Posterior vena cava (tissue), 2 donors: ENCODE data around the gene TUBA4B. TPM values are rescaled to one million over a fixed set of nuclear protein-coding genes. Genes with fewer than 3 reads are reported as not detected.
A peak's percentile ranks its signal among the peaks of the same experiment; 100 is the strongest.
"Not testable (repeated sequence)": the region's sequence is repeated elsewhere in the genome, so short reads cannot be mapped to it uniquely, and the experiment has no call there.

Source experiments
- DNase-seq: peaks from one replicate; pipeline ENCODE4 v3.0.0-alpha.2; 2020; ENCODE audit warnings: low spot score
- intact Hi-C, 2 donors: fragments of 100-400 bp; cut with DNase I; formaldehyde crosslinking; loops; one replicate each; pipeline versions ENCODE4 v1.14.1 to v1.14.2; 2022 to 2023
- microRNA-seq, 2 donors: library from miRNA; unstranded; fragments of <30 nt; microRNA quantifications; one replicate each; pipeline ENCODE4 v1.2.0, GENCODE V29; 2020 to 2021; ENCODE audit warnings: borderline microRNAs expressed in 2 of 2
- total RNA-seq, 2 donors: library from RNA; stranded (reverse); fragmentation: NEBNext Ultra II Directional; extraction: Animal tissue kit (Norgen Biotek cat#: 25700); gene quantifications; one replicate each; pipeline ENCODE4 v1.2.1, GENCODE V29; 2021
- donor health status: DM: yes; HTN: yes; CAD: no.
- donor health status: DM: yes; HTN: yes; CAD: no.

The TUBA4B gene
- total RNA-seq, 2 donors from 2014 or later = not detected

DNA sequence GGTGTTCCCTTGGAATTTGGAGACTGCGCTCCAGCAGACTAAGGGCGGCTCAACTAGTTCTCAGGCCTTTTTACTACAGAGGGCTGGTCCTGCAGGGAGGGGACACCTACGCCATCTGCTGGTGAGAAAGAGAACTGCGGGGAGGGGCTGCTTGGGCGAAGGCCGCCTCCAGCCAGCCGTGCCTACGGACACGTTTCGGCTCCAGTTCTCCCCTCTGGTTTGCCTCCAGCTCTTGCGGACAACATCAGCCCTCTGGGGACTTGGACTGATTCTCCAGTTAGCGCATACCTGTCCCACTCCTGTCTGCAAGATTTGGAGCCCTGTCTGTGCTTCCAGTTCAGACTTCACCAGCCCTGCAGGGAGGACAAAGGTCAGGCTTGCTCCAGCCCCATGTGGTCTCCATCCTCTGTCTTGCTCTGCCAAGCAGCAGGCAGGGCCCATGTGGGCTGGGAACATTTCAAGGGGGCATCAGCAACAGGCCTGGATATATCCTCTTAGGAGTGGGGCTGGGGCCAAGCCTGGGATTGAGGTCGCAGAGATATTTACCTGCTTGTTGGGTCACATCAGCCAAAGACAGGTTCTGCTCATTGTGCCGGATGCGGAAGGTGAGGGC is 45.8 kb downstream of the TUBA4B start:
- DNase-seq = peak; percentile 92
- intact Hi-C loops = loop anchor here (5.0 kb wide), 1 partner anchor 137 kb away; the partner anchor contains the start of gene NHEJ1 (in 2 of the 2)

DNA sequence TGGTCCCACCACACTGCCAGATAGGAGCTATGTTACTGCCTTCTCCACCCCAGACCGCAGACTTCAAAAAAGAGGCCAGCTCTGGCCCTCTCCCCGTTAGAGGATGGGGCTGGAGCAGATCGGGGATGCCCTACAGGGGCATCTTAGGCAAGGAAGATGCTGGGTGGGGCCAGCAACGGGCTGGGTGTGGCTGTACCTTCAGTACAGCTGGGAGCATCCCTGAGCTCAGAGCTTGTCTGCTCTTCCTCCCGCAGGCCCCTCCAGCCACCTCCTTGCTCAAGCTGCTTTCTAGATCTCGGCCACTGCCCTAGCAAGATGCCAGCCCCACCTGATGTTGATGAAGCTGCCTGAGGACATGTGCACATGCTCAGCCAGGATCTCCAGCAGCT is 46.3 kb downstream of the TUBA4B start:
- DNase-seq = peak; percentile 59
- intact Hi-C loops = loop anchor here (5.0 kb wide), 1 partner anchor 137 kb away; the partner anchor contains the start of gene NHEJ1 (in 2 of the 2)

GRCh38 chr2:219300022-219300421 is 47.0 kb downstream of the TUBA4B start:
- intact Hi-C loops = no loop called here
- DNase-seq = peak; percentile 73

GRCh38 chr2:219302412-219302968 is 49.4 kb downstream of the TUBA4B start:
- DNase-seq = peak; percentile 47
- intact Hi-C loops = no loop called here

- DNase-seq = no peak
- intact Hi-C loops = no loop called here
Measured at GRCh38 chr2:219304223-219304622, 51.2 kb downstream of the TUBA4B start.

DNA sequence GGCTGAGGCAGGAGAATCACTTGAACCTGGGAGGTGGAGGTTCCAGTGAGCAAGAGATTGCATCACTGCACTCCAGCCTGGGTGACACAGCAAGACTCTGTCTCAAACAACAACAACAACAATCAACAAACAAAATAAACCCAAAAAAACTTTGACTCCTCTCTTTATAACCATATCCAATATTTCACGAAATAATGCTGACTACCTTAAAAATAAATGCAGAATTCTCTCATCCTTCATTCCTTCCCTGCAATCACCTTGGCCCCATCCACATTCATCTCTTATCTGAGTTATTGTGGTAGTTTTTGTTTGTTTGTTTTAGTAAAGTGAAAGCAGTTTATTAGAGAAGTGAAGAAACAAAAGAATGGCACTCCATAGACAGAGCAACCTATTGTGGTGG is 53.0 kb downstream of the TUBA4B start:
- DNase-seq = no peak
- intact Hi-C loops = no loop called here

DNA sequence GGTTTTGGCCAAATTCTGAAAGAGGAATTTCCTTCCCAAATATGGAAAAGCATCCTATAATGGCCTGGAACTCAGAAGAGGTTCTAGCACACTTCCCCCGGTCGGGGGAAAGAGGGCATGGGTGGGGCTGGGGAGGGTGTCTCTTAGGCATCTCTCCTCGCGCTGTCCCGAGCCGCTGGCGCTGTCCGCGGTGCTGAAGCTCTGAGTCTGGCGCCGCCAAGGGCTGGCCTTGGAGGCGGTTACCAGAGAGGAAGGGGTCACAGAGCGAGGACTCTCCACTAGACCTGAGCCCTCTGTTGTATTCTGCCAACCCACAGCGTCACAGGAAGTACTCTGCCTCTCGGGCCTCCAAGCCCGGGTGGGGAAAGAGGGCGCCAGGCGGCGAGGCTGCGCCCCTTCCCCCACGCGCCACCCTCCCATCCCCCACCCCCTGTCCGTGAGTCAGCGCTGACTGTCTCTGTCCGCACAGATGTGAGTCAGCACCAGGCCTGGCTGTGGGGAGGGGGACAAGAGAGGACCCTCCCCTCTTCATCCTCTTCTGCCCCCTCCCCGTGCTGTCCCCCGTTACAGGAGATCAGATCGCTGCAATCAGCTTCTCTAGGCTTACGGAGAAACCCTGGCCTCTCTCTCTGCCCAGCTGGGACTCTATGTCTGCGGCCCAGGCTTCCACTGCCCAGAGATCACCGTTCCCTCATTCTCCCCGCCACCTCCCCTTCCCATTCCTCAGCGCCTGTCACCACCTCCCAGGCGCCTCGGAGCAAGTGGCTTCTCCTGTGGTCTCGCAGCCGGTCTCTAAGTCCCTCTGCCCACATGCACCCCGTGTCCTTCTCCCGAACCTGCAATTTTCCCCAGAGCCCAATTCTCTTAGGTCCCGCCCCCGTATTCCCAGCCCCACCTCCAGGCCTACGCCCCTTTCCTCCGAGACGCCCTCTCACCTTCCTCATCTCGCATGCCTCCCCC is 55.4 kb downstream of the TUBA4B start:
- peak; percentile 92 for DNase-seq
- intact Hi-C loops = no loop called here

DNA sequence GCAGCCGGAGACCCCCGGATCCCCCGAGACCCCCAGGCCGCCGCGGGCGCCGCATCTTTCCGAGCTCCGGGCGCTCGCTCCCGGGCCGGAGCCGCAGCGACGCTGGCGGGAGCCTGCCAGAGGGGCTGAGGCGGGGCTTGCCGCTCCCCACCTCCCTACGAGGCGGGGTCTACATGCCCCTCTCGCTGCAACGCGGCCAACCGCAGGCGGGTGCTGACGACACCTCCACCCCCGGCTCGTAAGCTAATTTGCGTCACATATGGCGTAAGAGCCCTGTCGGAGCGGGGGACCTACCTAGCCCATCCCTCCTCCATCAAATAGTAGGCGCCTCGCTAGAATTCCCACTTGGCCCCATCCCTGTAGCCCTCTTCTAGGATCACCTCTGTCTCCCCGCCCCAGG is 56.2 kb downstream of the TUBA4B start, which contains the start of gene PTPRN:
PTPRN (minus strand) TSS at position 124 of the 400 bp plus-strand sequence; CDS start at position 55, 69 bp downstream.
- intact Hi-C loops = no loop called here
- peak; percentile 56 for DNase-seq

DNA sequence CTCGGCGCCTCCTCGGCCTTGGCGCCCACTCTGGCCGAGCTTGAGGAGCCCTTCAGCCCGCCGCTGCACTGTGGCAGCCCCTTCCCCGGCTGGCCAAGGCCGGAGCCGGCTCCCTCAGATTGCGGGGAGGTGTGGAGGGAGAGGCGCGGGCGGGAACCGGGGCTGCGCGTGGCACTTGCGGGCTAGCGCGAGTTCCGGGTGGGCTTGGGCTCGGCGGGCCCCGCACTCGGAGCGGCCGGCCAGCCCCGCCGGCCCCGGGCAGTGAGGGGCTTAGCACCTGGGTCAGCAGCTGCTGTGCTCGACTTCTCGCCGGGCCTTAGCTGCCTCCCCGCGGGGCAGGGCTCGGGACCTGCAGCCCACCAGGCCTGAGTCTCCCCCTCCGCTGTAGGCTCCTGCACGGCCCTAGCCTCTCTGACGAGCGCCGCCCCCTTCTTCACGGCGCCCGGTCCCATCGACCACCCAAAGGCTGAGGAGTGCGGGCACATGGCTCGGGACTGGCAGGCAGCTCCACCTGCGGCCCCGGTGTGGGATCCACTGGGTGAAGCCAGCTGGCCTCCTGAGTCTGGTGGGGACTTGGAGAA is 59.7 kb downstream of the TUBA4B start:
- intact Hi-C loops, DNase-seq: not testable (repeated sequence)

GRCh38 chr2:219314804-219315468 is 61.9 kb downstream of the TUBA4B start:
- DNase-seq = no peak
- intact Hi-C loops = loop anchor here in 1 of 2 donors (5.0 kb wide), 1 partner anchor 273 kb away; the partner anchor contains the start of gene CFAP65

Small RNA genes within 50 kb of the gene (microRNA-seq; reads per million reads assigned to microRNA genes)
- gene MIR153-1 = 0 to 0.26 reads per million in 2 donors

Other genes with a start within 250 kb of the TUBA4B start
- gene CFAP65, start 211.7 kb upstream of the TUBA4B start, total RNA-seq = not detected
- gene IHH, start 192.3 kb upstream of the TUBA4B start, total RNA-seq = not detected
- 10 to 100 TPM in 1 of 2 donors, 1 to 10 TPM in 1; 8.9 to 11.6 TPM for gene NHEJ1, start 92.4 kb upstream of the TUBA4B start, total RNA-seq
- 1 to 10 TPM in 1 of 2 donors, under 1 TPM in 1; 0.71 to 2.1 TPM for gene SLC23A3, start 83.2 kb upstream of the TUBA4B start, total RNA-seq
- gene CNPPD1, start 76.3 kb upstream of the TUBA4B start, total RNA-seq = 10 to 100 TPM; 46.7 to 49.2 TPM
- 10 to 100 TPM; 54.4 to 56.8 TPM for gene RETREG2, start 75.0 kb upstream of the TUBA4B start, total RNA-seq
- gene ZFAND2B, start 46.5 kb upstream of the TUBA4B start, total RNA-seq = 10 to 100 TPM; 33.8 to 34.7 TPM
- 10 to 100 TPM; 16.0 to 24.2 TPM for gene ABCB6, start 34.3 kb upstream of the TUBA4B start, total RNA-seq
- 10 to 100 TPM; 28.5 to 38.5 TPM for gene ATG9A, start 23.6 kb upstream of the TUBA4B start, total RNA-seq
- 10 to 100 TPM; 11.5 to 24.2 TPM for gene ANKZF1, start 23.4 kb upstream of the TUBA4B start, total RNA-seq
- gene GLB1L, start 7.8 kb upstream of the TUBA4B start, total RNA-seq = 1 to 10 TPM; 5.3 to 7.5 TPM
- 10 to 100 TPM; 15.8 to 16.5 TPM for gene STK16, start 7.8 kb upstream of the TUBA4B start, total RNA-seq
- gene TUBA4A, start 675 bp downstream of the TUBA4B start, total RNA-seq = 10 to 100 TPM; 25.6 to 25.9 TPM
- 10 to 100 TPM; 42.0 to 45.7 TPM for gene DNAJB2, start 26.1 kb downstream of the TUBA4B start, total RNA-seq
- gene PTPRN, start 56.2 kb downstream of the TUBA4B start, total RNA-seq = not detected
- gene RESP18, start 79.5 kb downstream of the TUBA4B start, total RNA-seq = not detected
- gene DNPEP, start 134.7 kb downstream of the TUBA4B start, total RNA-seq = 10 to 100 TPM; 41.9 to 44.0 TPM
- 1,000 to 10,000 TPM; 6,561 to 7,652 TPM for gene DES, start 165.1 kb downstream of the TUBA4B start, total RNA-seq
- 100 to 1,000 TPM; 175 to 217 TPM for gene SPEG, start 181.6 kb downstream of the TUBA4B start, total RNA-seq
- 10 to 100 TPM; 33.9 to 42.8 TPM for gene GMPPA, start 245.6 kb downstream of the TUBA4B start, total RNA-seq